Measurements from ENCODE around the gene GRN. TPM values are rescaled to one million over a fixed set of nuclear protein-coding genes. Genes with fewer than 3 reads are reported as not detected.
A peak's percentile ranks its signal among the peaks of the same experiment; 100 is the strongest.
"Not testable (repeated sequence)": the region's sequence is repeated elsewhere in the genome, so short reads cannot be mapped to it uniquely, and the experiment has no call there.

The GRN gene
- total RNA-seq, 2 donors from 2014 or later, result 31.7 to 47.7 TPM

DNA sequence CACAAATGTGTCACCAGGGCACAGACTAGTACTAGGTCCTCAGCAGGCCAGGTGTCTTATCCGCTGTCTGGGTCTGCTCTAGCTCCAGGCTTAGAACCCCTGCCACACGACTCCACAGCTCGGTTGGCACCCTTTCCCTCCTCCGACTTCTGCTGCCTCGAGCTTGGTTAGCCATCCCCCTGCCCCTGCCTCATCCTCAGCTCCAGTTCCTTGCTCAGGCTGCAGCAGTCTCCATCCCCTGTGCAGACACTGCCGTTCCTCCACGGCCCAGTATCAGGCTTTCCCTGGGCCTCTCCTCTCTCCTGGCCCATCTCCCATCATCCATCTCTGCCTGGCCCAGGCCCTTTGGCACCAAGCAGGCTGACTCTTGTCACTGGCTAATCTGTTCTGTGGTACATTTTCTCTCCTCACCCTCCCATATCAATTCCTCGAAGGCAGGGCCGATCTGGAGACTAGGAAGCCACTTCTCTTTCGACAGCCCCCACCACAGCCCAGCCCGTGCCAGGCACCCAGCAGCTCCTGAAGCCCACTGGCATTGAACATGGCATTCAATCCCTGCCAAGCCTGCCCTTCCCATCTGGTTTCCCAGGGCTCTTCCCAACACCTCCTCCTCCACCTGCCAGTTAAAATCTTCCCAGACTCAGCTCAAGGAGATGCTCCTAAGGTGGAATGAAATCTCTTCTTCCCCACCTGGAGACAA is 1.4 kb upstream of the GRN start:
- no peaks in the 10 kb centered on the region for H3K36me3 Mint-ChIP-seq (ENCODE audit: low read depth)
- H3K4me3 Mint-ChIP-seq, result no peak overlapping the region
- no peak for ATAC-seq
- peak overlapping the region; percentile 9 for H3K27ac Mint-ChIP-seq
- H3K27me3 Mint-ChIP-seq, result peaks cover 8% of the 10 kb centered on the region
- no peak for DNase-seq
- no peaks in the 10 kb centered on the region for H3K9me3 ChIP-seq (ENCODE audit: control insufficient read depth, low read length, poor library complexity, severe bottlenecking)
- H3K4me1 Mint-ChIP-seq, result peaks cover 21% of the 10 kb centered on the region

DNA sequence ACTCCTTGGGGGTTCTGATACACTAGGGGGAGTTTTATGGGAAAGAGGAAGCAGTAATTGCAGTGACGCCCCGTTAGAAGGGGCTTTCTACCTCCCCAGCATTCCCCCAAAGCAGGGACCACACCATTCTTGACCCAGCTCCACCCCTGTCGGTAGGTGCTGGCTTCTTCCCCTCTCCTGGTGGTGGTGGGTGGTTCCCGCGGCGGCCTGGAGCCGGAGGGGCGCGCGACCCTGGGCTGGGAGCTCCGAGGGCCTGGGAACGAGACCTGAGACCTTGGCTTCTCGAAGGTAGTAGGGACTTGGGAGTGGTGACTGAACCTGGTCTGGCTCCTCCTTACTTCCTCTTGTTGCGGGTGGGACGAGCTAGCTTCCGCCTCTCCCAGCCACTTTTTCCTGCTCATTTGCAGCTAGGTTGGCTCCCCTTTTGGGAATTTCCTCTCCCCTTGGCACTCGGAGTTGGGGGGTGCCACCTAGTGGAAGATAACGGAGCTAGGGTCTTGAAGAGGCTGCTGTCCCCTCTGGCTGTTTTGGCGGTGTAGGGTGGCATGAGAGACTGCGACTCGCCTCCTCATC is 438 bp downstream of the GRN start:
- peaks cover 8% of the 10 kb centered on the region for H3K27me3 Mint-ChIP-seq
- peak overlapping the region; percentile 94 for H3K4me3 Mint-ChIP-seq
- peak overlapping the region; percentile 94 for H3K27ac Mint-ChIP-seq
- DNase-seq, result peak in 1 of 3 donors; percentile 22
- peak; percentile 41 for ATAC-seq
- peaks cover 26% of the 10 kb centered on the region for H3K4me1 Mint-ChIP-seq
- no peaks in the 10 kb centered on the region for H3K36me3 Mint-ChIP-seq (ENCODE audit: low read depth)
- H3K9me3 ChIP-seq (ENCODE audit: control insufficient read depth, low read length, poor library complexity, severe bottlenecking), result no peaks in the 10 kb centered on the region

DNA sequence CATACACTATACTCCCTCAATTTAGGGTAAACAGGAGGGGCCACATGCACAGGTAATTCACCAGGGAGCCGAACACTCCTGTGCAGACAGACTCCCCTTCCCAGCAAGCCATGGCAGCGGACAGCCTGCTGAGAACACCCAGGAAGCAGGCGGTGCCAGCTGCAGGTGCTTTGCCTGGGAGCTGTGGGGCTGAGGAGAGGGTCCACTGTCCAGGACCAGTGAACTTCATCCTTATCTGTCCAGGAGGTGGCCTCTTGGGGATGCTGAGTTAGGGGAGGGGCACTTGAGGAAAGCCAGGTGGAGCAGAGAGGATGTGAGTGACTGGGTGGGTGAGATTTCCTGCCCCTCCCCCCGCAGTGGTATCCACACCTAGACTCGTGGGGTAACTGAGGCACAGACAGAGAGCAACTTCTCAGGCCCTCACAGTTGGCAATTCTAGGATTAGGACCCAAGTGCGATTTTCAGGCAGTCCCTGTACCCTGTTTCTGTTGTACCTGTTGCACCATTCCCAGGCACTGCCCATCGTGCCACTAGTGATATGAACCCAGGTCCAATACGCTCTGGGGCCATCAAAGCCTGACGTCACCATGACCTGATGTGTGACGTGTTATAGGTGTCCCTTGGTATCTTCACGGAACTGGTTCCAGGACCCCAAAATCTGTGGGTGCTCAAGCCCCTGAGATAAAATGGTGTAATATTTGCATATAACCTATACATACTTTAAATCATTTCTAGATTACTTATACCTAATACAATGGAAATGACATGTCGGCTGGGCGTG is 1.2 kb downstream of the GRN start:
- H3K36me3 Mint-ChIP-seq (ENCODE audit: low read depth), result no peaks in the 10 kb centered on the region
- peaks cover 2% of the 10 kb centered on the region for H3K27me3 Mint-ChIP-seq
- ATAC-seq, result no peak
- peak overlapping the region; percentile 94 for H3K4me3 Mint-ChIP-seq
- no peak for DNase-seq
- H3K4me1 Mint-ChIP-seq, result peaks cover 28% of the 10 kb centered on the region
- H3K27ac Mint-ChIP-seq, result peak overlapping the region; percentile 94
- H3K9me3 ChIP-seq (ENCODE audit: control insufficient read depth, low read length, poor library complexity, severe bottlenecking), result no peaks in the 10 kb centered on the region

DNA sequence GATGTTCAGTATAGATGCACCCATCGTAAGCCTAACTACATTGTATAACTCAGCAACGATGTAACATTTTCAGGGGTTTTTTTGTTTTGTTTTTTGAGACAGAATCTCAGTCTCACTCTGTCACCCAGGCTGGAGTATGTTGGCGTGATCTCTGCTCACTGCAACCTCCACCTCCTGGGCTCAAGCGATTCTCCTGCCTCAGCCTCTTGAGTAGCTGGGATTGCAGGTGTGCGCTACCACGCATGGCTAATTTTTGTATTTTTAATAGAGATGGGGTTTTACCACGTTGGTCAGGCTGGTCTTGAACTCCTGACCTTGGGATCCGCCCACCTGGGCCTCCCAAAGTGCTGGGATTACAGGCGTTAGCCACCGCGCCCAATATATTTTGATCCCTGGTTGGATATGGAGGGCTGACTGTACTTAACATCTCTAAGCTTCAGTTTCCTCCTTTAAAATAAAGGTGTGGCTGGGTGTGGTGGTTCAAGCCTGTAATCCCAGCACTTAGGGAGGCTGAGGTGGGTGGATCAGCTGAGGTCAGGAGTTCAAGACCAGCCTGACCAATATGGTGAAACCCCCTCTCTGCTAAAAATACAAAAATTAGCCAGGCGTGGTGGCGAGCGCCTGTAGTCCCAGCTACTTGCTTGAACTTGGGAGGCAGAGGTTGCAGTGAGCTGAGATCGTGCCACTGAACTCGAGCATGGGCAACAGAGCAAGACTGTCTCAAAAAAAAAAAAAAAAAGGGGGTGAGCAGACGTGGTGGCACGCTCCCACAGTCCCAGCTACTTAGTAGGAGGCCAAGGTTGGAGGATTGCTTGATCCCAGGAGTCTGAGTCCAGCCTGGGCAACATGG is 2.3 kb downstream of the GRN start:
- DNase-seq; H3K36me3 Mint-ChIP-seq (ENCODE audit: low read depth); ATAC-seq; H3K4me3 Mint-ChIP-seq; H3K27ac Mint-ChIP-seq; H3K9me3 ChIP-seq (ENCODE audit: control insufficient read depth, low read length, poor library complexity, severe bottlenecking); H3K27me3 Mint-ChIP-seq: not testable (repeated sequence)
- H3K4me1 Mint-ChIP-seq, result peaks cover 28% of the 10 kb centered on the region

DNA sequence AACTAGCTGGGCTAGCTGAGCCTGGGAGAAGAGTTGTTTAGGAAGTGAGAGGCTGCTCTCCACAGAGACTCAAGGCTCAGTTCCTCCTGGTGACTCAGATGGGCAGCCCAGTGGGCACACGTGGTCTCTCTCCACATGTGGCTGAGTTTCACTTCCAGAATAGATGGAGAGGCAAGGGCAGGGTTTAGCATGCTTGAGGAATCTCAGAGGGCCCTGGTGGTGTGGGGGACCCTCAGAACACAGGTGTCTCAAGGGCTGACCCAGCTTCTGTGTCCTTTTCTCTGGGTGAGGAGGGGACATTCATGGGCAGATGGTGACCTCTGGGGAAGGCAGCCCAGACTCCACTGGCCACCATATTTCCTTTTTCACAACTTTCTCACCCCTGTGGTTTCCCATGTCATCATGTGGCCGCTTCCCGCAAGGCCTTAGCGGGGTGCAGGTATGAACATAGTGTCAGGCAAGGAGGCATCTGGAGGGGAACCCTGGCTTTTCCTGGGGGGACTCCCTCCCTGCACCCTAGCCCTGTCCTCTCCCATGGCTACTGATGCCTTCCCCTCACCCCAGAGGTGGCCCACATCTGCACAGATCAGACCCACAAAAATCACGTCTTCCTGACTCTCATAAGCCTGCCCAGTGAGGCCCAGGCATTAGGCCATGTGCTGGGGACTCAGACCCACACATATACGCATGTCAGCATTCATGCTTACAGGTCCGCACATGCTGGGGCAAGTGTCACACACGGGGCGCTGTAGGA is 3.3 kb downstream of the GRN start:
- no peak for DNase-seq

DNA sequence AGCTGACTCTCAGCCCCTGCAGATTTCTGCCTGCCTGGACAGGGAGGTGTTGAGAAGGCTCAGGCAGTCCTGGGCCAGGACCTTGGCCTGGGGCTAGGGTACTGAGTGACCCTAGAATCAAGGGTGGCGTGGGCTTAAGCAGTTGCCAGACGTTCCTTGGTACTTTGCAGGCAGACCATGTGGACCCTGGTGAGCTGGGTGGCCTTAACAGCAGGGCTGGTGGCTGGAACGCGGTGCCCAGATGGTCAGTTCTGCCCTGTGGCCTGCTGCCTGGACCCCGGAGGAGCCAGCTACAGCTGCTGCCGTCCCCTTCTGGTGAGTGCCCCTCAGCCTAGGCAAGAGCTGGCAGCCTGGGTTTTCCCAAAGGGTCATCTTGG is 3.9 kb downstream of the GRN start:
- H3K27me3 Mint-ChIP-seq, result no peaks in the 10 kb centered on the region

More for the DNA sequence above, 3.3 kb downstream of the GRN start:
- Mint-ChIP-seq H3K27ac (no peak overlapping the region), H3K4me3 (no peak overlapping the region), H3K27me3 (no peaks in the 10 kb centered on the region), H3K36me3 (ENCODE audit: low read depth) (peaks cover 2% of the 10 kb centered on the region), H3K4me1 (peaks cover 32% of the 10 kb centered on the region)
- peak; percentile 17 for ATAC-seq
- no peaks in the 10 kb centered on the region for H3K9me3 ChIP-seq (ENCODE audit: control insufficient read depth, low read length, poor library complexity, severe bottlenecking)

DNA sequence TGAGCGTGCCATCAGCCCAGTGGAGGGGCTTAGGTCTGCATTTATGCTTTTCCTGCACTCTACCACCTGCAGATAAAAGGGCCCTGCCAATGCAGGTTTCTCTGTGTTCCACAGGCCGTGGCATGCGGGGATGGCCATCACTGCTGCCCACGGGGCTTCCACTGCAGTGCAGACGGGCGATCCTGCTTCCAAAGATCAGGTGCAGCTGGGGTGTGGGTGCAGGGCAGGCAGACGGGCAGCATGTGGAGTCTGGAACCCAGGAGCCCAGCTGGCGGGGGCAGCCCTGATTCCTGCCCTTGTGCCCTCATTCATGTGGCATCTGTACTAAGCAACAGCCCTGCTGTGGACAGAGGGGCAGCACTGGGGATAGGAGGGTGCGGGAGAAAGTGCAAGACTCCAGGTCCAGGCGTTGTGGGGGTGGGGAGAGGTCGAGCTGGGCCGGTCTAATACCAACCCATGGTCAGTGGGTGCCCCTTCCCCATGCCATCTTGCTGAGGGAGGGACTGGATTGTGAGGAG is 4.5 kb downstream of the GRN start:
- H3K9me3 ChIP-seq (ENCODE audit: control insufficient read depth, low read length, poor library complexity, severe bottlenecking), result no peaks in the 10 kb centered on the region
- Mint-ChIP-seq H3K4me3 (no peak overlapping the region), H3K27ac (no peak overlapping the region), H3K27me3 (no peaks in the 10 kb centered on the region), H3K4me1 (peaks cover 31% of the 10 kb centered on the region), H3K36me3 (ENCODE audit: low read depth) (peaks cover 2% of the 10 kb centered on the region)
- DNase-seq (no peak), ATAC-seq (no peak)

More for the DNA sequence above, 3.9 kb downstream of the GRN start:
- Mint-ChIP-seq H3K27ac (no peak overlapping the region), H3K36me3 (ENCODE audit: low read depth) (peaks cover 2% of the 10 kb centered on the region), H3K4me3 (no peak overlapping the region), H3K4me1 (peaks cover 32% of the 10 kb centered on the region)
- no peaks in the 10 kb centered on the region for H3K9me3 ChIP-seq (ENCODE audit: control insufficient read depth, low read length, poor library complexity, severe bottlenecking)
- ATAC-seq (no peak), DNase-seq (no peak)

DNA sequence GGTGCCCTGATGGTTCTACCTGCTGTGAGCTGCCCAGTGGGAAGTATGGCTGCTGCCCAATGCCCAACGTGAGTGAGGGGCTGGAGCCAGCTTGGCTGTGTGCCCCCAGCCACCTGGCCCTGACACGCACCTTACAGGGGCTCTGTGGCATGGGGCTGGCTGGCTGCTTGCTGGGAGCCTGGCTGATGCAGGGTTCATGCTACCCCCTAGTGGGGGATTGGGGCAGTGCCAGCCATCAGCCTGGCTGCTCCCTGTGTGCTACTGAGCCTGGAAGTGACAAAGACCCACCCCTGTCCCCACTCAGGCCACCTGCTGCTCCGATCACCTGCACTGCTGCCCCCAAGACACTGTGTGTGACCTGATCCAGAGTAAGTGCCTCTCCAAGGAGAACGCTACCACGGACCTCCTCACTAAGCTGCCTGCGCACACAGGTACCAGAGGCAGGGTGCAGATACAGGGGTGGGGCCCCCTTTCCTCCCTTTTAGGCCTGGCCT is 5.7 kb downstream of the GRN start:
- Mint-ChIP-seq H3K27ac (no peak overlapping the region), H3K27me3 (no peaks in the 10 kb centered on the region), H3K4me1 (peaks cover 19% of the 10 kb centered on the region), H3K4me3 (no peak overlapping the region), H3K36me3 (ENCODE audit: low read depth) (peaks cover 2% of the 10 kb centered on the region)
- ATAC-seq (peak; percentile 74), DNase-seq (peak; percentile 43 to 67 (median 45))
- H3K9me3 ChIP-seq (ENCODE audit: control insufficient read depth, low read length, poor library complexity, severe bottlenecking), result no peaks in the 10 kb centered on the region

DNA sequence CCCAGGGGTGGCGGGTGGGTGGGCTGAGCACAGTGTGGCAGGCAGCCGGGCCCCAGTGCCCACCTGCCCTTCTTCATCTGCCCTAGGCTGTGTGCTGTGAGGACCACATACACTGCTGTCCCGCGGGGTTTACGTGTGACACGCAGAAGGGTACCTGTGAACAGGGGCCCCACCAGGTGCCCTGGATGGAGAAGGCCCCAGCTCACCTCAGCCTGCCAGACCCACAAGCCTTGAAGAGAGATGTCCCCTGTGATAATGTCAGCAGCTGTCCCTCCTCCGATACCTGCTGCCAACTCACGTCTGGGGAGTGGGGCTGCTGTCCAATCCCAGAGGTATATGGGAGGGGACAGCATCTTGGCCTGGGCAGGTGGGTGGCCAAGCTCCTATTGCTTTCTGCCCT is 6.4 kb downstream of the GRN start:
- no peaks in the 10 kb centered on the region for H3K9me3 ChIP-seq (ENCODE audit: control insufficient read depth, low read length, poor library complexity, severe bottlenecking)
- Mint-ChIP-seq H3K4me1 (peaks cover 14% of the 10 kb centered on the region), H3K27me3 (no peaks in the 10 kb centered on the region), H3K36me3 (ENCODE audit: low read depth) (peaks cover 2% of the 10 kb centered on the region), H3K27ac (no peak overlapping the region), H3K4me3 (no peak overlapping the region)
- no peak for ATAC-seq
- no peak for DNase-seq

DNA sequence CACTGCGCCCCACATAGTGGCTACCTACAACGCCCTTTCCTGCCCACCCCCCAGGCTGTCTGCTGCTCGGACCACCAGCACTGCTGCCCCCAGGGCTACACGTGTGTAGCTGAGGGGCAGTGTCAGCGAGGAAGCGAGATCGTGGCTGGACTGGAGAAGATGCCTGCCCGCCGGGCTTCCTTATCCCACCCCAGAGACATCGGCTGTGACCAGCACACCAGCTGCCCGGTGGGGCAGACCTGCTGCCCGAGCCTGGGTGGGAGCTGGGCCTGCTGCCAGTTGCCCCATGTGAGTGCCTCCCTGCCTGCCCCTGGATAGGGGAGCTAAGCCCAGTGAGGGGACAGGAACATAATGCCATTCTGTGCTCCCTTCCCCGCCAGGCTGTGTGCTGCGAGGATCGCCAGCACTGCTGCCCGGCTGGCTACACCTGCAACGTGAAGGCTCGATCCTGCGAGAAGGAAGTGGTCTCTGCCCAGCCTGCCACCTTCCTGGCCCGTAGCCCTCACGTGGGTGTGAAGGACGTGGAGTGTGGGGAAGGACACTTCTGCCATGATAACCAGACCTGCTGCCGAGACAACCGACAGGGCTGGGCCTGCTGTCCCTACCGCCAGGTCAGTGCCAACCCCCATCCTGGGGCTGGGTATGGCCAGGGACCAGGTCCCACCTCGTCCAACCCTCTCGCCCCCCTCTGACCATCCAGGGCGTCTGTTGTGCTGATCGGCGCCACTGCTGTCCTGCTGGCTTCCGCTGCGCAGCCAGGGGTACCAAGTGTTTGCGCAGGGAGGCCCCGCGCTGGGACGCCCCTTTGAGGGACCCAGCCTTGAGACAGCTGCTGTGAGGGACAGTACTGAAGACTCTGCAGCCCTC is 7.1 kb downstream of the GRN start:
- ATAC-seq, result no peak
- Mint-ChIP-seq H3K36me3 (ENCODE audit: low read depth) (peaks cover 2% of the 10 kb centered on the region), H3K27ac (no peak overlapping the region), H3K4me3 (peak overlapping the region; percentile 66), H3K27me3 (no peaks in the 10 kb centered on the region), H3K4me1 (peaks cover 14% of the 10 kb centered on the region)
- no peaks in the 10 kb centered on the region for H3K9me3 ChIP-seq (ENCODE audit: control insufficient read depth, low read length, poor library complexity, severe bottlenecking)
- no peak for DNase-seq

DNA sequence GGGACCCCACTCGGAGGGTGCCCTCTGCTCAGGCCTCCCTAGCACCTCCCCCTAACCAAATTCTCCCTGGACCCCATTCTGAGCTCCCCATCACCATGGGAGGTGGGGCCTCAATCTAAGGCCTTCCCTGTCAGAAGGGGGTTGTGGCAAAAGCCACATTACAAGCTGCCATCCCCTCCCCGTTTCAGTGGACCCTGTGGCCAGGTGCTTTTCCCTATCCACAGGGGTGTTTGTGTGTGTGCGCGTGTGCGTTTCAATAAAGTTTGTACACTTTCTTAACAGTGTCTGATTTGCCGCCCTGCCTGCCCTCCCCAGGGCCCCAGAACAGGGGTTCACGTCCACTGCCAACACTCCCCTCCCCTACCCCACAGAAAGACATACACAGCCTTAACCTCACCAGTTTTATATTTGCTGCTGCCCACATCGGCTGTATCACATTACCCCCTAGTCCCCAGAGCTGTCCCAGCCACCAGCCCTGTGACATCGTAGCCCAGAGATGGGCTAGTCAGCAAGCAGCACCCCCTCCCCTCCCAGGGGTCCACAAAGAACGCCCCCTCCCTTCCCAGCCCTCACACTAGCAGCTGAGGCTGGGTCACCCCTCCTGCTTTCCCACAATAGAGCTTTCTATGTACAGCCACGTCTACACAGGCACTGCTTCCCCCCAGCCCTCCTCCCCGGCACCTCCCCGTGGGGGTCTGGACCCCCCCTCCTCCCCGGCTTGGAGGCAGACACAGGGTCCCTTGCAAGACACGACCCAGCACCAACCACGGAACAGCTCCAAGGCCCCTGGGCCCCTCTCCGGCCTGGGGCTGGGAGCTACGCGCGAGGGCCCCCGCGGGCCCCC is 7.9 kb downstream of the GRN start:
- Mint-ChIP-seq H3K4me1 (peaks cover 14% of the 10 kb centered on the region), H3K4me3 (peak overlapping the region; percentile 66), H3K27ac (no peak overlapping the region), H3K27me3 (no peaks in the 10 kb centered on the region), H3K36me3 (ENCODE audit: low read depth) (peaks cover 2% of the 10 kb centered on the region)
- no peaks in the 10 kb centered on the region for H3K9me3 ChIP-seq (ENCODE audit: control insufficient read depth, low read length, poor library complexity, severe bottlenecking)
- ATAC-seq (no peak), DNase-seq (no peak)
